ENCODE measurements around the gene AGTPBP1. TPM values are rescaled to one million over a fixed set of nuclear protein-coding genes. Genes with fewer than 3 reads are reported as not detected.

The AGTPBP1 gene
- total and polyA plus RNA-seq, 11 donors, result 7.1 to 72.4 (median 47.1) TPM

- Histone ChIP-seq H3K4me1 (peaks cover 0 to 7% (median 0%) of the 10 kb centered on the region in 12 donors), H3K9me3 (no peaks in the 10 kb centered on the region), H3K27ac (no peak overlapping the region), H3K36me3 (no peaks in the 10 kb centered on the region), H3K4me3 (no peak overlapping the region), H3K27me3 (peaks cover 0 to 9% (median 0%) of the 10 kb centered on the region in 9 donors)
- ATAC-seq (no peak), DNase-seq (no peak)
- intact Hi-C loops (cut with DNase I), result no loop called here
- 72 to 82% (median 79%) methylated on average over 10 of the region's 10 CpGs for WGBS, 4 donors
- TF ChIP-seq POLR2A (IDR thresholded peaks at IDR 0.05), result no peak
- no peak for TF ChIP-seq CTCF (IDR thresholded peaks at IDR 0.05)
Observed at GRCh38 chr9:85516455-85516854, 225.3 kb downstream of the AGTPBP1 start.

GRCh38 chr9:85515021-85515420 is 226.7 kb downstream of the AGTPBP1 start:
- 86 to 100% (median 95%) methylated on average over 4 of the region's 4 CpGs for WGBS, 4 donors
- Histone ChIP-seq H3K36me3 (no peaks in the 10 kb centered on the region), H3K4me1 (no peaks in the 10 kb centered on the region), H3K9me3 (no peaks in the 10 kb centered on the region), H3K27me3 (peaks cover 0 to 5% (median 0%) of the 10 kb centered on the region in 9 donors), H3K4me3 (no peak overlapping the region), H3K27ac (no peak overlapping the region)
- no peak for DNase-seq
- TF ChIP-seq POLR2A (IDR thresholded peaks at IDR 0.05) (no peak), CTCF (IDR thresholded peaks at IDR 0.05) (no peak)
- intact Hi-C loops (cut with DNase I), result no loop called here
- ATAC-seq, result no peak

- ATAC-seq, result no peak
- Histone ChIP-seq H3K36me3 (no peaks in the 10 kb centered on the region), H3K27ac (no peak overlapping the region), H3K9me3 (no peaks in the 10 kb centered on the region), H3K4me3 (no peak overlapping the region), H3K27me3 (no peaks in the 10 kb centered on the region), H3K4me1 (no peaks in the 10 kb centered on the region)
- intact Hi-C loops (cut with DNase I), result no loop called here
- WGBS, 4 donors, result 72 to 93% (median 82%) methylated on average over 7 to 8 of the region's 8 CpGs
- TF ChIP-seq CTCF (IDR thresholded peaks at IDR 0.05), result no peak
- no peak for TF ChIP-seq POLR2A (IDR thresholded peaks at IDR 0.05)
- DNase-seq, result no peak
Observed at GRCh38 chr9:85514256-85514655, 227.5 kb downstream of the AGTPBP1 start.

GRCh38 chr9:85511746-85512145 is 230.0 kb downstream of the AGTPBP1 start:
- H3K4me1 ChIP-seq, result no peaks in the 10 kb centered on the region
- H3K9me3 ChIP-seq, result no peaks in the 10 kb centered on the region
- no peaks in the 10 kb centered on the region for H3K36me3 ChIP-seq
- DNase-seq (no peak), ATAC-seq (no peak)
- no peaks in the 10 kb centered on the region for H3K27me3 ChIP-seq
- intact Hi-C loops (cut with DNase I), result no loop called here
- TF ChIP-seq CTCF (IDR thresholded peaks at IDR 0.05) (no peak), POLR2A (IDR thresholded peaks at IDR 0.05) (no peak)
- H3K27ac ChIP-seq, result no peak overlapping the region
- no peak overlapping the region for H3K4me3 ChIP-seq
